ENCODE measurements around the gene RRAS2. TPM values are rescaled to one million over a fixed set of nuclear protein-coding genes. Genes with fewer than 3 reads are reported as not detected.

The RRAS2 gene
- polyA plus RNA-seq, 1 of the 3 experiments (the other 2 are of a cell fraction) = 53.3 TPM

- no peak for TF ChIP-seq USF2 (IDR thresholded peaks at IDR 0.05; ENCODE audit: borderline replicate concordance, low read depth, low read length)
- TF ChIP-seq CTCF (IDR thresholded peaks at IDR 0.05) = no peak
- no peak for TF ChIP-seq TCF12 (IDR thresholded peaks at IDR 0.05)
- no peak for TF ChIP-seq MXI1 (IDR thresholded peaks at IDR 0.05; ENCODE audit: low read depth, low read length)
- no peak for TF ChIP-seq TAF1 (IDR thresholded peaks at IDR 0.05; ENCODE audit: borderline replicate concordance, low read depth, low read length)
- no peak for TF ChIP-seq CHD2 (IDR thresholded peaks at IDR 0.05; ENCODE audit: low read length, partially characterized antibody)
These were observed 11.5 kb downstream of the RRAS2 start (continued) for GRCh38 chr11:14347494-14347893.

- H3K27ac ChIP-seq (ENCODE audit: low read depth in 2 of 2, low read length in 1 of 2) = no peak overlapping the region
- peaks cover 100% of the 10 kb centered on the region for H3K79me2 ChIP-seq (ENCODE audit: insufficient read depth)
- 90% methylated on average over 2 of the region's 2 CpGs for WGBS (ENCODE audit: low lambda C conversion rate)
These were observed 12.6 kb downstream of the RRAS2 start for GRCh38 chr11:14346303-14346955.

More at GRCh38 chr11:14346303-14346955, 12.6 kb downstream of the RRAS2 start:
- no peak overlapping the region for H2AFZ ChIP-seq (ENCODE audit: low read depth)
- no peaks in the 10 kb centered on the region; a peak in 1 of 4 replicates for H3K4me1 ChIP-seq (ENCODE audit: control insufficient read depth in 1 of 2, insufficient read depth in 2 of 2, low read depth in 1 of 2, low read length in 1 of 2)
- ChIA-PET CTCF (interaction anchor here (1.3 kb wide), 1 partner anchor 37 kb away, joined by 3 read pairs; no protein-coding TSS in a partner anchor), POLR2A (no interaction called here)
- peaks cover 18% of the 10 kb centered on the region; the same call in 1 of the 2 replicates for H3K9me3 ChIP-seq
- peaks cover 90% of the 10 kb centered on the region for H4K20me1 ChIP-seq (ENCODE audit: insufficient read depth)
- H3F3A ChIP-seq (replicated peaks; ENCODE audit: insufficient read depth) = peaks cover 22% of the 10 kb centered on the region
- H3K36me3 ChIP-seq (replicated peaks in 1 of 2; ENCODE audit: control insufficient read depth in 1 of 2, insufficient read depth in 2 of 2, low read length in 1 of 2) = peaks cover 0 to 46% of the 10 kb centered on the region in 2 experiments
- no peak for DNase-seq
- H3K4me2 ChIP-seq = no peak overlapping the region
- no peaks in the 10 kb centered on the region for H3K9me2 ChIP-seq
- H3K9ac ChIP-seq = no peak overlapping the region
- H3K4me3 ChIP-seq (ENCODE audit: low read depth in 2 of 2, low read length in 1 of 2) = no peak overlapping the region
- H3K27me3 ChIP-seq (ENCODE audit: insufficient read depth) = no peaks in the 10 kb centered on the region
- TF ChIP-seq NFIC (IDR thresholded peaks at IDR 0.05; ENCODE audit: borderline replicate concordance) (no peak), NRF1 (IDR thresholded peaks at IDR 0.05; ENCODE audit: low read depth, low read length) (no peak), GABPA (IDR thresholded peaks at IDR 0.05; ENCODE audit: low read depth) (no peak), USF2 (IDR thresholded peaks at IDR 0.05; ENCODE audit: borderline replicate concordance, low read depth, low read length) (no peak), RFX5 (IDR thresholded peaks at IDR 0.05; ENCODE audit: low read length) (no peak)

Data from SK-N-SH (cell line).